Uterus (tissue), 4 donors: Measurements from ENCODE around the gene PRKAG2. TPM values are rescaled to one million over a fixed set of nuclear protein-coding genes. Genes with fewer than 3 reads are reported as not detected.

Source experiments
- DNase-seq, 2 donors: peaks; one replicate each; pipeline ENCODE4 v3.0.0-alpha.2; 2019 to 2020
- H3K27ac ChIP-seq, 2 donors: fragments of 200-600 bp; sonication (generic); 1 replicate in 1 of 2; 2 replicates in 1 of 2; pipeline ENCODE4 v1.5.1; 2016 to 2018
- H3K27me3 ChIP-seq, 2 donors: fragments of 200-600 bp; sonication (generic); one replicate each; pipeline ENCODE4 v1.5.1; 2018 to 2019; ENCODE audit warnings: control low read depth in 1 of 2
- H3K36me3 ChIP-seq, 2 donors: fragments of 200-600 bp; sonication (generic); one replicate each; pipeline ENCODE4 v1.5.1; 2019; ENCODE audit warnings: control low read depth in 1 of 2
- H3K4me1 ChIP-seq, 2 donors: fragments of 200-600 bp; sonication (generic); one replicate each; pipeline ENCODE4 v1.5.1; 2018 to 2019; ENCODE audit warnings: control low read depth in 1 of 2
- H3K4me3 ChIP-seq, 2 donors: fragments of 200-600 bp; sonication (generic); 1 replicate in 1 of 2; 2 replicates in 1 of 2; pipeline ENCODE4 v1.5.1; 2018 to 2019; ENCODE audit warnings: mild to moderate bottlenecking in 1 of 2
- H3K9me3 ChIP-seq, 2 donors: fragments of 200-600 bp; sonication (generic); one replicate each; pipeline ENCODE4 v1.5.1; 2019; ENCODE audit warnings: control low read depth in 1 of 2
- POLR2A ChIP-seq, 2 donors: fragments of 450-650 bp; IDR thresholded peaks; one replicate each; pipeline ENCODE4 v1.6.1; 2016; ENCODE audit warnings: antibody characterized with exemption in 2 of 2, mild to moderate bottlenecking in 1 of 2, moderate library complexity in 1 of 2
- intact Hi-C: fragments of 100-400 bp; cut with DNase I; formaldehyde crosslinking; loops from one replicate; pipeline ENCODE4 v1.15.1; 2023; ENCODE audit warnings: low total_unique reads
- total RNA-seq, 4 donors: library from RNA; depleted of rRNA in 3 of 4; stranded (reverse); fragments of >200 nt in 3 of 4; gene quantifications; one replicate each; pipeline versions ENCODE4 v1.1.0 to v1.2.4, GENCODE V29; 2014 to 2023
- TF ChIP-seq, protein P1 (sequence below), 4 experiments: fragments of 200-600 bp in 2 of 4; fragments of 450-650 bp in 2 of 4; sonication (generic) in 2 of 4; IDR thresholded peaks; one replicate each; pipeline ENCODE4 v1.5.1; 2016 to 2019; ENCODE audit warnings: antibody characterized with exemption in 4 of 4, mild to moderate bottlenecking in 2 of 4, moderate library complexity in 1 of 4
- donor health status: DM: yes; HTN: yes; CAD: no.

The PRKAG2 gene
- total RNA-seq, 4 donors from 2014 or later, result 15.1 to 66.2 (median 33.6) TPM

DNA sequence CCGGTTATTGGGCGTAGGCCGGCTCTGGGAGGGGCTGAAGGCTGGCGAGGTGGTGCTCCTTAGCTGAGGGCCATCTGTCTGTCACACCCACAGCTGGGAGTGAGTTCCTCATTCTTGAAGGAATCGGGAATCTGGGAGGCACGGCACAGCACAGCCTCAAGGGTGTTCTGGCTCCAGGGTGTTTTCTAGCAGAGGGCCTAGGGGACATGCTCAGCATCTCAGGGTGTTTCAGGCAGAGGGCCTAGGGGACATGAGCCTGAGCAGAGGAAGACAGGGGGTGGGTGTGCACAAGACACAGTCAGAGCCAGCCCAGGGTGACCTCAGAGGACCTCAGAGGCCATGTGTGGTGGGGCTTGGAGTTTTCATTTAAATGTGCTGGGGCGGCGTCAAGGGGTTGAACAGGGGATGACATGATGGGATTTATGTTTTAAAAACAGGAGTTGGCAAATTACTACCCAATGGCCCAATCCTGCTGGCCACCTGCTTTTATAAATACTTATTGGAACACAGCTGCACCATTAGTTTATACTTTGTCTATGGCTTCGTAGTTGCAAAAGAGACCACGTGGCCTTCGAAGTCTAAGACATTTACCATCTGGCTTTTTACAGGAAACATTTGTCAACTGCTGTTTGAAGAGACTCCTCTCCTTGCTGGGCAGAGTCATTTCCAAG is 121.6 kb downstream of the PRKAG2 start:
- no peaks in the 10 kb centered on the region for H3K27me3 ChIP-seq
- H3K4me3 ChIP-seq, result no peak overlapping the region
- no peaks in the 10 kb centered on the region for H3K9me3 ChIP-seq
- DNase-seq, result peak; percentile 71 to 73
- peak overlapping the region; percentile 77 to 81 for H3K27ac ChIP-seq
- H3K36me3 ChIP-seq, result no peaks in the 10 kb centered on the region
- intact Hi-C loops, result loop anchor here (10.0 kb wide), 1 partner anchor 290 kb away; no protein-coding TSS in a partner anchor
- no peak for TF ChIP-seq POLR2A (IDR thresholded peaks at IDR 0.05)
- TF ChIP-seq, protein P1, sequence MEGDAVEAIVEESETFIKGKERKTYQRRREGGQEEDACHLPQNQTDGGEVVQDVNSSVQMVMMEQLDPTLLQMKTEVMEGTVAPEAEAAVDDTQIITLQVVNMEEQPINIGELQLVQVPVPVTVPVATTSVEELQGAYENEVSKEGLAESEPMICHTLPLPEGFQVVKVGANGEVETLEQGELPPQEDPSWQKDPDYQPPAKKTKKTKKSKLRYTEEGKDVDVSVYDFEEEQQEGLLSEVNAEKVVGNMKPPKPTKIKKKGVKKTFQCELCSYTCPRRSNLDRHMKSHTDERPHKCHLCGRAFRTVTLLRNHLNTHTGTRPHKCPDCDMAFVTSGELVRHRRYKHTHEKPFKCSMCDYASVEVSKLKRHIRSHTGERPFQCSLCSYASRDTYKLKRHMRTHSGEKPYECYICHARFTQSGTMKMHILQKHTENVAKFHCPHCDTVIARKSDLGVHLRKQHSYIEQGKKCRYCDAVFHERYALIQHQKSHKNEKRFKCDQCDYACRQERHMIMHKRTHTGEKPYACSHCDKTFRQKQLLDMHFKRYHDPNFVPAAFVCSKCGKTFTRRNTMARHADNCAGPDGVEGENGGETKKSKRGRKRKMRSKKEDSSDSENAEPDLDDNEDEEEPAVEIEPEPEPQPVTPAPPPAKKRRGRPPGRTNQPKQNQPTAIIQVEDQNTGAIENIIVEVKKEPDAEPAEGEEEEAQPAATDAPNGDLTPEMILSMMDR (IDR thresholded peaks at IDR 0.05), result no peak
- no peaks in the 10 kb centered on the region for H3K4me1 ChIP-seq

DNA sequence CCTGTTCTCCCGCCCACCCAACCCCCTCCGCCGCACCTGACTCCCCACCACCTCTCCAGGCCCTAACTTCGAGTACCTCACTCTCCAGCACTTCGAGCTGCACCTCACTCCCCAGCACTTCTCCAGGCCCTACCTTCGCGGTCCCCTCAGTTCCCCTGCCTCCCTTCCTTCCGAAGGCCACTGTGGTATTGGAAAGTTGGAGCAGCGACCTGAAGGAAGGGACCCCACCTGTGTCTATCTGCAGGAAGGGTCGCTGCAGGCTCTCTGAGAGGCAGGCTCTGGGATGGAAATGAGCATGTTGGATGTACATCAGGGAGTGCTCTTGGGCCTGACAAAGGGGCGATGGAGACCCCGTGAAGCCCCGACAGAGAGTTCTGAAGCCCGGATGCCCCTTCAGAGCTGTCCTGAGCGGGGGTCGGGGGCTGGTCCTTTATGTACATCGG is 122.2 kb downstream of the PRKAG2 start:
- TF ChIP-seq, protein P1 (IDR thresholded peaks at IDR 0.05), result no peak
- no peak for TF ChIP-seq POLR2A (IDR thresholded peaks at IDR 0.05)
- no peak for DNase-seq
- H3K36me3 ChIP-seq, result no peaks in the 10 kb centered on the region
- intact Hi-C loops, result loop anchor here (10.0 kb wide), 1 partner anchor 290 kb away; no protein-coding TSS in a partner anchor
- H3K9me3 ChIP-seq, result no peaks in the 10 kb centered on the region
- H3K27me3 ChIP-seq, result no peaks in the 10 kb centered on the region
- peak overlapping the region; percentile 77 to 81 for H3K27ac ChIP-seq
- no peak overlapping the region for H3K4me3 ChIP-seq
- no peaks in the 10 kb centered on the region for H3K4me1 ChIP-seq

DNA sequence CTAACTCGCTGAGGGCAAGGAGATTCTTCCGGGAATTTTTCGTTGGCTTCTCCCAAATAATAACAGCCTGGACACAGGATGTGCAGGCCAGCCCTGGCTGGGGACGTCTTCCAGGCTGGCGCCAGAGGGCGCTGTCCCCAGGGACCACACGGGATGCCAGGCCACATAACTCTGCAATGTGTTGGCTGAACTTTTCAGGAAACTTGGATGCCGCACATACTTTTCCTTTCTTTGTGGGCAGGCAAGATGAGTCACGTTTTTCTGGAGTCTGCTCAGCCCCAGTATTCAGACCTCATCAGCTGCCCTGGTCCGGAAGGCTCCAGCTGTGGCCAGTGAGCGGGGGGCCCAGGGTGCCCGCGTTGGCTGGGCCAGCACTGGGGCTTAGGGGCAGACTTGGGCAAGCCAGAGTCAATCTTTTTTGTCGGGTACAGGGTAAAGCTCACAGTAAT is 122.7 kb downstream of the PRKAG2 start:
- TF ChIP-seq, protein P1 (IDR thresholded peaks at IDR 0.05), result peak; percentile 76 to 84 (median 78)
- peak in 1 of 2 donors; percentile 4 for TF ChIP-seq POLR2A (IDR thresholded peaks at IDR 0.05)
- no peaks in the 10 kb centered on the region for H3K4me1 ChIP-seq
- peak overlapping the region; percentile 77 to 81 for H3K27ac ChIP-seq
- no peaks in the 10 kb centered on the region for H3K36me3 ChIP-seq
- H3K27me3 ChIP-seq, result no peaks in the 10 kb centered on the region
- intact Hi-C loops, result loop anchor here (10.0 kb wide), 1 partner anchor 289 kb away; no protein-coding TSS in a partner anchor
- DNase-seq, result peak; percentile 84 to 85
- H3K4me3 ChIP-seq, result no peak overlapping the region
- H3K9me3 ChIP-seq, result no peaks in the 10 kb centered on the region

DNA sequence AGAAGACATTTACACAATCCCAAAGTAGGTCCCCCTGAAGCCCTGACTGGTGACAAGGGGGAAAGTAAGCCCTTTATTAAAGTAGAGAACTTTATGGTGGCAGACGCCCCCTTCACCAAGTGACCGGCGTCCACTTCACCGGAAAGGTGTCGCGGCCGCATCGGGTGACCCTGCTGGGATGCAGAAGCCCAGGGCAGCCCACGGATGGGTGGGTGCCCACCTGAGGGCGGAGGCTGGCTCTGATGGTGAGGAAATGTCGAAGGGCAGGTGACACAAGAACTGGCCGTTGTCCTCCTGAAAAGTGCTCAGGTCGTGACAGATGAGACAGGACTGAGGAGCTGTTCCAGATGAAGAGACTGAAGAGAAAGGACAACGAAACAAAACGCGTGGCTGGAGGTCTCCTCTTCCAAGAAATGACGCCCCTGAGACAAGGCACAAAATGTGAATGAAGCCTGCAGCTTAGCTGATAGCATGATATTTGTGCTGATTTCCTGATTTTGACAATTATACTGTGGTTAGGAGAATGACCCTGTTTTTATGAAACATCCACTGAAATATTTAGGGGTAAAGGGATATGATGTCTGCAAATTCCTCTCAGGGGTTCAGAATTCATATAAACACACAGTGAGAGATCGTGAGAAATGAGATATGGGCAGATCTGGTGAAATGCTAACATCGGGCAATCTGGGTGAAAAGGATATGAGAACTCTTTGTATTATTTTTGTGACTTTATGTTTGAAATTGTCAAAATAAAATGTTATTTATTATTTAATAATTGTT is 123.9 kb downstream of the PRKAG2 start:
- H3K4me3 ChIP-seq, result no peak overlapping the region
- no peak for TF ChIP-seq POLR2A (IDR thresholded peaks at IDR 0.05)
- TF ChIP-seq, protein P1 (IDR thresholded peaks at IDR 0.05), result no peak
- H3K4me1 ChIP-seq, result no peaks in the 10 kb centered on the region
- intact Hi-C loops, result loop anchor here (10.0 kb wide), 1 partner anchor 288 kb away; no protein-coding TSS in a partner anchor
- no peaks in the 10 kb centered on the region for H3K27me3 ChIP-seq
- H3K27ac ChIP-seq, result no peak overlapping the region
- H3K36me3 ChIP-seq, result no peaks in the 10 kb centered on the region
- no peaks in the 10 kb centered on the region for H3K9me3 ChIP-seq
- DNase-seq, result no peak
